Body of pancreas (tissue), 4 donors: ENCODE measurements around the gene CLEC16A. TPM values are rescaled to one million over a fixed set of nuclear protein-coding genes. Genes with fewer than 3 reads are reported as not detected.

Experiments used
- ATAC-seq: fragments of 150-250 bp; one replicate; pipeline ENCODE4 v1.9.1; 2016
- DNase-seq, 4 donors: peaks; one replicate each; pipeline ENCODE4 v3.0.0-alpha.2; 2019
- H3K27ac ChIP-seq, 4 donors: fragments of 200-600 bp; sonication (generic); 1 replicate in 3 of 4; 2 replicates in 1 of 4; pipeline versions ENCODE4 v1.5.1 to v1.6.1; 2016 to 2019; ENCODE audit warnings: mild to moderate bottlenecking in 1 of 4, mixed read lengths in 1 of 4, moderate library complexity in 1 of 4
- H3K27me3 ChIP-seq, 2 donors: fragments of 200-600 bp; sonication (generic); one replicate each; pipeline ENCODE4 v1.6.0; 2016; ENCODE audit warnings: mild to moderate bottlenecking in 1 of 2
- H3K36me3 ChIP-seq, 2 donors: fragments of 200-600 bp; sonication (generic); replicated peaks in 1 of 2; 2 replicates each; pipeline ENCODE4 v1.5.1; 2016; ENCODE audit warnings: low read depth in 2 of 2; ENCODE audit not compliant: insufficient read depth in 1 of 2
- H3K4me1 ChIP-seq: fragments of 200-600 bp; sonication (generic); one replicate; pipeline ENCODE4 v1.6.0; 2016
- H3K4me3 ChIP-seq, 2 donors: fragments of 200-600 bp; sonication (generic); 1 replicate in 1 of 2; 2 replicates in 1 of 2; pipeline ENCODE4 v1.5.1; 2016 to 2019
- H3K9me3 ChIP-seq, 3 donors: fragments of 200-600 bp; sonication (generic); 1 replicate in 2 of 3; 2 replicates in 1 of 3; pipeline ENCODE4 v1.5.1; 2016
- CTCF ChIP-seq, 7 experiments: fragments of 450-650 bp in 4 of 7; fragments of 200-600 bp in 3 of 7; sonication (generic) in 3 of 7; IDR thresholded peaks; one replicate each; pipeline ENCODE4 v1.5.1; 2016 to 2019; ENCODE audit warnings: antibody characterized with exemption in 7 of 7
- POLR2A ChIP-seq, 3 donors: fragments of 450-650 bp; IDR thresholded peaks; one replicate each; pipeline ENCODE4 v1.6.1; 2016; ENCODE audit warnings: antibody characterized with exemption in 3 of 3, mild to moderate bottlenecking in 2 of 3
- WGBS, 2 donors: methylation state at CpG; one replicate each; pipeline ENCODE4 v1.1.5; 2017; 5-methylcytosine and 5-hydroxymethylcytosine counted together
- intact Hi-C: fragments of 100-400 bp; cut with DNase I; formaldehyde crosslinking; loops from one replicate; pipeline ENCODE4 v1.15.1; 2023
- total RNA-seq, 2 donors: library from RNA; depleted of rRNA; stranded (reverse); fragments of >200 nt; gene quantifications; one replicate each; pipeline ENCODE4 v1.1.0, GENCODE V29; 2016

Gene CLEC16A
- total RNA-seq, 2 donors from 2014 or later, result 15.0 to 21.4 TPM

- H3K27ac ChIP-seq, result no peak overlapping the region
- intact Hi-C loops, result no loop called here
- no peak for ATAC-seq
Observed at GRCh38 chr16:11045441-11045840, 101.1 kb downstream of the CLEC16A start.

GRCh38 chr16:11045846-11046245 lies 101.5 kb downstream of the CLEC16A start:
- Histone ChIP-seq H3K4me3 (no peak overlapping the region), H3K4me1 (no peaks in the 10 kb centered on the region), H3K27ac (no peak overlapping the region), H3K9me3 (no peaks in the 10 kb centered on the region), H3K36me3 (peaks cover 0 to 6% of the 10 kb centered on the region in 2 donors), H3K27me3 (no peaks in the 10 kb centered on the region)
- WGBS, 2 donors, result 88 to 93% methylated on average over 5 of the region's 5 CpGs
- ATAC-seq (no peak), DNase-seq (no peak)
- no peak for TF ChIP-seq POLR2A (IDR thresholded peaks at IDR 0.05)
- TF ChIP-seq CTCF (IDR thresholded peaks at IDR 0.05), result no peak
- intact Hi-C loops, result no loop called here

More at GRCh38 chr16:11045441-11045840, 101.1 kb downstream of the CLEC16A start:
- DNase-seq, result no peak
- Histone ChIP-seq H3K4me3 (no peak overlapping the region), H3K4me1 (no peaks in the 10 kb centered on the region), H3K9me3 (no peaks in the 10 kb centered on the region), H3K27me3 (no peaks in the 10 kb centered on the region), H3K36me3 (peaks cover 0 to 6% of the 10 kb centered on the region in 2 donors)
- TF ChIP-seq POLR2A (IDR thresholded peaks at IDR 0.05) (no peak), CTCF (IDR thresholded peaks at IDR 0.05) (no peak)
- 80 to 90% methylated on average over 5 of the region's 5 CpGs for WGBS, 2 donors

- Histone ChIP-seq H3K27ac (no peak overlapping the region), H3K36me3 (peaks cover 0 to 6% of the 10 kb centered on the region in 2 donors)
- 83 to 86% methylated on average over 5 of the region's 5 CpGs for WGBS, 2 donors
Observed at GRCh38 chr16:11046382-11046931, 102.1 kb downstream of the CLEC16A start.

GRCh38 chr16:11047057-11047456 lies 102.7 kb downstream of the CLEC16A start:
- H3K4me1 ChIP-seq, result no peaks in the 10 kb centered on the region
- TF ChIP-seq CTCF (IDR thresholded peaks at IDR 0.05), result no peak
- no peak overlapping the region for H3K4me3 ChIP-seq
- H3K27me3 ChIP-seq, result no peaks in the 10 kb centered on the region
- H3K27ac ChIP-seq, result no peak overlapping the region
- WGBS, 2 donors, result 87 to 88% methylated on average over 4 of the region's 4 CpGs
- DNase-seq (no peak), ATAC-seq (no peak)
- peaks cover 0 to 4% of the 10 kb centered on the region in 2 donors for H3K36me3 ChIP-seq
- no peaks in the 10 kb centered on the region for H3K9me3 ChIP-seq
- intact Hi-C loops, result no loop called here

More at GRCh38 chr16:11046382-11046931, 102.1 kb downstream of the CLEC16A start:
- ATAC-seq (no peak), DNase-seq (no peak)
- Histone ChIP-seq H3K4me1 (no peaks in the 10 kb centered on the region), H3K9me3 (no peaks in the 10 kb centered on the region), H3K4me3 (no peak overlapping the region), H3K27me3 (no peaks in the 10 kb centered on the region)
- TF ChIP-seq POLR2A (IDR thresholded peaks at IDR 0.05) (no peak), CTCF (IDR thresholded peaks at IDR 0.05) (no peak)
- intact Hi-C loops, result no loop called here
